HG03439 (cell line): Measurements from ENCODE around the gene WWP2.

Experiments used
- ATAC-seq: cut with Tn5 transposase; IDR thresholded peaks from one replicate; pipeline ENCODE4 v1.9.1; 2021; ENCODE audit warnings: mild to moderate bottlenecking, moderate library complexity; ENCODE audit not compliant: unreplicated experiment

The WWP2 gene

DNA sequence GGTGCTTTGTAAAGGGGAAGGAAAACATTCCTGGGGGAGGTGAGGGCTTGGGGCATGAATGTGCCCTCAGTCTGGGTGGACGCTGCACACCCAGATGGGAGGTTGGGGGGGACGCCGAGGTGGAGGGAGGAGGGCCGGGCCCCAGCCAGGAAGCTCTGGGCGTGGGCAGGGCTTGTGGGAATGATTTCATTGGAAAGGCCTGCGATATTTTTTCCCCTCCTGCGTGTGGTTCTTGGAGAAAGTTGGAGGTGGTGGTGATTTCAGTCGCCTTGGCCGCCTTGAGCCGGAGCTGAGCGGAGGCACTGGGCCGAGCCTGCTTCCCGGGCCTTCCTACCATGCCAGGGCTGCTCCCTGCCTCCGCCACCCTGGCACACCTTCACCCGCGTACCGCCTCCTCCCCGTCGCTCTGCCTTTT is 162.7 kb downstream of the WWP2 start:
- no peak for ATAC-seq

DNA sequence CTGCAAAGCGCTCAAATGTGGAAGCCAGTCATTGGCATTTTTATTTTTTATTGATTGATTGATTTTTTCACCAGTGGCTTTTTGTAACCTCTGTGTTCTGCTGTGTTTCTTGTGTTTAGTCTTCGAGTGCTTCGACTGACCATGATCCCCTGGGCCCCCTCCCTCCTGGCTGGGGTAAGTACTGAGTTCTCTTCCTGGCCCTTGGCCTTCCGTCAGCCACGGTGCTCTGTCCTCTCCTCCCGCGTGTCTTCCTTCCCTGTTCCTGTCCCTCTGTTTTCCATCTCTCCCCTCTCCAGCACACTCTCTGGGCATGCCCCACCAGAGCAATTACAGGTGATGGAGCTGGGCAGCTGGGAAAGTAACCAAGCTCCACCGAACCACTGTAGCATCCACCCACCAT is 163.2 kb downstream of the WWP2 start:
- ATAC-seq = no peak

GRCh38 chr16:69926241-69926640 is 164.1 kb downstream of the WWP2 start:
- ATAC-seq = no peak

GRCh38 chr16:69927056-69927757 is 165.1 kb downstream of the WWP2 start:
- ATAC-seq = no peak

DNA sequence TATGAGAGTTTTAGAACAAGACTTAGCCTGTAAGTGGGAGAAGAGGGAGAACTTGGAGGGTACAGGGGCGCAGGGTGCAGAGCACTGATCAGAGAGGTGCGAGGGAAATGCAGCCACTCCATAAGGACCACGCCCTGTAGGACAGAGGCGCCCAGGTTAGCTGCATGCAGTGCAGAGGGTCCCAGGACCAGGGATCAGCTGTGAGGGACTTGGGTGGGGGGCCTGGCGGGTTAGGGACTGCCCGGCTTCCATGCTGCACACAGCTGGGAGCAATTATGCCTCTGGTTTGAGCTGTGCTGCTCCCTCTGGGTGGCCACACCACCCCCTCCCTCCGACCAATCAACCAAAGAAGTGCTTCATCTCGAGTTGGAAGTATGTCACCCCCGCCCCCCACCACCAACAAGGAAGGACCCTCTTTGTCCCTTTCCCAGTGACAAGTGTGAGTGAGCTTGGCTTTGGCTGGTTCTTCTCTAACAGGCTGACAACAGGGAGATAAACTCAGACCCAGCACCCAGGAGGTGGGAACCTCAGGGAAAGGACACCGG is 166.8 kb downstream of the WWP2 start:
- ATAC-seq = no peak

GRCh38 chr16:69929480-69929879 is 167.3 kb downstream of the WWP2 start:
- no peak for ATAC-seq

DNA sequence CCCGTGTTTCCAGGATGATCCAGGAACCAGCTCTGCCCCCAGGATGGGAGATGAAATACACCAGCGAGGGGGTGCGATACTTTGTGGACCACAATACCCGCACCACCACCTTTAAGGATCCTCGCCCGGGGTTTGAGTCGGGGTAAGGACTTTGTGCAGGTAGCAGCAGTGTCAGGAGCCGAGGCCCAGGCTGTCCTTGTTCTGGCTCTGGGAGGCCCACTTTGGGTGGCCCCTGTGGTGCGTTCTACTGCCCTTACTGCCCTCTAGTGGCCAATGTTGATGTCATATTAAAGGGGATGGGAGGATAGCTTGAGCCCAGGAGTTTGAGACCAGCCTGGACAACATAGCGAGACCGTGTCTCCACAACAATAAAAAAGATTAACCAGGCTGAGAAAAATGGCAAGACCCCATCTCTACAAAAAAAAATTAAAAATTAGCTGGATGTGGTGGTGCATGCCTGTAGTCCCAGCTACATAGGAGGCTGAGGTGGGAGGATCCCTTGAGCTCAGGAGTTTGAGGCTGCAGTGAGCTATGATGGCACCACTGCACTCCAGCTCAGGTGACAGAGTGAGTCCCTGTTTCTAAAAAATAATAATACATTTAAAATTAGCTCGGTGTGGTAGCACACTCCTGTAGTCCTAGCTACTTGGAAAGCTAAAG is 168.1 kb downstream of the WWP2 start:
- ATAC-seq = no peak

DNA sequence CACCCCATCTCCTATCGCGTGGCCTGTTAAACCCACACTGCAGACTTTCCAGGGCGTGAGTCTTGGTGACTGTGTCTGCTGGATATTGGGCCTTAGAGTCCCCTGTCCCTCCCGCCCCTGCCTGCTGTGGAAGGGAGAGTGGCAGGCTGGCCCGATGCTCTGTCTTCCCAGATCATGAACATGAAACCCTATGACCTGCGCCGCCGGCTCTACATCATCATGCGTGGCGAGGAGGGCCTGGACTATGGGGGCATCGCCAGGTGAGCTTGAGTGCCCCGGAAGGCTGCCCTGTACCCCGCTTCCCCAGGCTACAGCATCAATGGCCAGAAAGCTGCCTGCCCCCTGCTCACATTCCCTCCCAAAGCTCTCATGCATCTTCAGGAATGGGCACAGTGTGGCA is 169.5 kb downstream of the WWP2 start:
- ATAC-seq = no peak

DNA sequence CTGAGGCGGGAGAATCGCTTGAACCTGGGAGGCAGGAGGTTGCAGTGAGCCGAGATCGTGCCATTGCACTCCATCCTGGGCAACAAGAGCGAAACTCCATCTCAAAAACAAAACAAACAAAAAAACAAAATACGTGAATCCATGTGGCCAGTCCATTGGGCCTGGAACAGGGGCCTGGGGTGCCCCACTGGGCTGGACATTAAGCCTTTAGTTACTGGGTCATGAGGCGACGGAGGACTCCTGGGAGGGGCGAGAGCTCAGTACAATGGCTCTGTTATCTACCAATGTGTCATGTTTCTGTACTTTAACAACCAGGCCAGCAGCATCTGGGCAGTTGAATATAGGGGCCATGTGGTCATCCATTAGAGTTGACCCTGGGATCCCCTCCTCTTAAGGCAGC is 170.1 kb downstream of the WWP2 start:
- ATAC-seq = no peak

- ATAC-seq = no peak
Observed at GRCh38 chr16:69932691-69933392, 170.7 kb downstream of the WWP2 start.

GRCh38 chr16:69934044-69934443 is 171.9 kb downstream of the WWP2 start:
- ATAC-seq = no peak

DNA sequence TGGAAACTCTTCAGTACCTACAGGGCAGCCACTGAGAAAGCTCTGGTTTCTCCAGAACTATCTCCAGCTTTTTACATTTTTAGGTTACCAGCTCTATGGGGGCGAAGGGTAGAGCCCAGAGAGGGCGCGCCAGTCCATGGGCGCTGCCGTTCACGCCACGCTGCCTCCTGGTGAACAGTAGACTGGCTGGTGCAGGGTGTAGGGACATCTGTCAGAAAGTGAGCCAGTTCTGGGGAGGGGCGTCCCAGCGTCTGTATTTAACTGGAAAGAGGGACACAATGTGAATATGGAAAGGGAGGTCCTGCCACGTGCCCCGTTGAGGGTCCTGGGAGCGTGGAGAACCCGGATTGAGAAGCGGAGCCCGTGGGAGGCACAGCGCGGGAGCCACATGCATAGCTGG is 172.6 kb downstream of the WWP2 start:
- ATAC-seq = no peak

GRCh38 chr16:69935278-69935711 is 173.2 kb downstream of the WWP2 start:
- no peak for ATAC-seq

- no peak for ATAC-seq
Observed at GRCh38 chr16:69935740-69936139, 173.6 kb downstream of the WWP2 start.

DNA sequence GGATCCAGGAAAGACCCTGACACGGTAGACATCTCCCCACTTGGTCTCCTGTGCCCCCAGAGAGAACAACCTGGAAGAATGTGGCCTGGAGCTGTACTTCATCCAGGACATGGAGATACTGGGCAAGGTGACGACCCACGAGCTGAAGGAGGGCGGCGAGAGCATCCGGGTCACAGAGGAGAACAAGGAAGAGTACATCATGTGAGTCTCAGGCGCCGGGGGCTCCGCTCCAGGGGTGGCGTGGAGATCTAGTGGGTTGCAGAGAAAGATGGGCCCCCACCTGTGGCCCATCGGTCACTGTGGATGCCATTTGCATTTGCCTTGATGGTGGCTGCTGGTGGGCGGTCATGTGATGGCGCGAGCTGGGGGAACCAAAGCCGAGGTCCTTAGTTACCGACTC is 174.1 kb downstream of the WWP2 start:
- no peak for ATAC-seq

DNA sequence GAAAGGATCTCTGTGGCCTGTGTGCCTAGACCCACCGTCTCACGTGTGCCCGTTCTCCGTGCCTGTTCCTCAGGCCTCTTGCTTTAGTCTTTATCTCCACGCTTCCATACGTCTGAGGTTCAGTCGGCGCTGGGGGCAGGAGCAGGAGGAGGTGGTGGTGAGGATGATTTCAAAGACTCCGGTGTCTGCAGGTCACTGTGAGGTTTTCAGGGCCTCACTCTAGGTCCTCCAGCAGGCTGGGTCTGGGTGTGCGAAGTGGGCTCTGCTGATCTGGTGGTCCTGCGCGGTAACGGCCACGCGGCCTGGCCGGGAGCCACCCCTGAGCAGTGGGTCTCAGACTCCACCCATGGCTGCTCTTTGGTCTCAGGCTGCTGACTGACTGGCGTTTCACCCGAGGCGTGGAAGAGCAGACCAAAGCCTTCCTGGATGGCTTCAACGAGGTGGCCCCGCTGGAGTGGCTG is 174.6 kb downstream of the WWP2 start:
- ATAC-seq = no peak

GRCh38 chr16:69937465-69937951 is 175.4 kb downstream of the WWP2 start:
- no peak for ATAC-seq

GRCh38 chr16:69938981-69939820 is 177.1 kb downstream of the WWP2 start:
- no peak for ATAC-seq

DNA sequence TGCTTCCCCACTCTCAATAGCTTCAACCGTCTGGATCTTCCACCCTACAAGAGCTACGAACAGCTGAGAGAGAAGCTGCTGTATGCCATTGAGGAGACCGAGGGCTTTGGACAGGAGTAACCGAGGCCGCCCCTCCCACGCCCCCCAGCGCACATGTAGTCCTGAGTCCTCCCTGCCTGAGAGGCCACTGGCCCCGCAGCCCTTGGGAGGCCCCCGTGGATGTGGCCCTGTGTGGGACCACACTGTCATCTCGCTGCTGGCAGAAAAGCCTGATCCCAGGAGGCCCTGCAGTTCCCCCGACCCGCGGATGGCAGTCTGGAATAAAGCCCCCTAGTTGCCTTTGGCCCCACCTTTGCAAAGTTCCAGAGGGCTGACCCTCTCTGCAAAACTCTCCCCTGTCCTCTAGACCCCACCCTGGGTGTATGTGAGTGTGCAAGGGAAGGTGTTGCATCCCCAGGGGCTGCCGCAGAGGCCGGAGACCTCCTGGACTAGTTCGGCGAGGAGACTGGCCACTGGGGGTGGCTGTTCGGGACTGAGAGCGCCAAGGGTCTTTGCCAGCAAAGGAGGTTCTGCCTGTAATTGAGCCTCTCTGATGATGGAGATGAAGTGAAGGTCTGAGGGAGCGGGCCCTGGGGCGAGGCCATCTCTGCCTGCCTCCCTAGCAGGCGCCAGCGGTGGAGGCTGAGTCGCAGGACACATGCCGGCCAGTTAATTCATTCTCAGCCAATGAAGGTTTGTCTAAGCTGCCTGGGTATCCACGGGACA is 177.9 kb downstream of the WWP2 start:
- no peak for ATAC-seq

- ATAC-seq = no peak
Observed at GRCh38 chr16:69940676-69941075, 178.5 kb downstream of the WWP2 start.
